ENCODE data around the gene HAUS8.
A peak's percentile ranks its signal among the peaks of the same experiment; 100 is the strongest.
"Not testable (repeated sequence)": the region's sequence is repeated elsewhere in the genome, so short reads cannot be mapped to it uniquely, and the experiment has no call there.

The HAUS8 gene

GRCh38 chr19:17109962-17110598 is 34.8 kb upstream of the HAUS8 start:
- Histone ChIP-seq H3K4me1 (no peaks in the 10 kb centered on the region), H3K36me3 (replicated peaks) (no peaks in the 10 kb centered on the region; the same call in 1 of the 2 replicates), H3K4me3 (no peak overlapping the region), H3K27me3 (ENCODE audit: low read depth) (no peaks in the 10 kb centered on the region), H3K9me3 (no peaks in the 10 kb centered on the region)
- in situ Hi-C loops (cut with MboI; ENCODE audit: low sequenced_read_pairs): no loop called here
- DNase-seq (ENCODE audit: low spot score in 2 of 2): no peak

GRCh38 chr19:17109300-17109699 is 34.0 kb upstream of the HAUS8 start:
- Histone ChIP-seq H3K4me3 (no peak overlapping the region), H3K9me3 (no peaks in the 10 kb centered on the region), H3K27me3 (ENCODE audit: low read depth) (no peaks in the 10 kb centered on the region), H3K36me3 (replicated peaks) (no peaks in the 10 kb centered on the region; the same call in 1 of the 2 replicates), H3K4me1 (no peaks in the 10 kb centered on the region)
- in situ Hi-C loops (cut with MboI; ENCODE audit: low sequenced_read_pairs): no loop called here
- DNase-seq (ENCODE audit: low spot score in 2 of 2): no peak

GRCh38 chr19:17108453-17108784 is 33.2 kb upstream of the HAUS8 start:
- DNase-seq (ENCODE audit: low spot score in 2 of 2): no peak
- Histone ChIP-seq H3K27me3 (ENCODE audit: low read depth) (no peaks in the 10 kb centered on the region), H3K36me3 (replicated peaks) (peaks cover 3% of the 10 kb centered on the region; the same call in 1 of the 2 replicates), H3K9me3 (no peaks in the 10 kb centered on the region), H3K4me1 (no peaks in the 10 kb centered on the region), H3K4me3 (no peak overlapping the region)
- in situ Hi-C loops (cut with MboI; ENCODE audit: low sequenced_read_pairs): no loop called here

GRCh38 chr19:17107546-17108452 is 32.5 kb upstream of the HAUS8 start:
- no peaks in the 10 kb centered on the region for H3K9me3 ChIP-seq
- no peak overlapping the region for H3K4me3 ChIP-seq
- no peaks in the 10 kb centered on the region for H3K27me3 ChIP-seq (ENCODE audit: low read depth)
- no peak for DNase-seq (ENCODE audit: low spot score in 2 of 2)
- in situ Hi-C loops (cut with MboI; ENCODE audit: low sequenced_read_pairs): no loop called here
- H3K36me3 ChIP-seq (replicated peaks): peaks cover 5% of the 10 kb centered on the region; the same call in 1 of the 2 replicates
- H3K4me1 ChIP-seq: no peaks in the 10 kb centered on the region

- H3K4me3 ChIP-seq; DNase-seq (ENCODE audit: low spot score in 2 of 2); H3K9me3 ChIP-seq; H3K4me1 ChIP-seq; H3K27me3 ChIP-seq (ENCODE audit: low read depth); in situ Hi-C loops (cut with MboI; ENCODE audit: low sequenced_read_pairs): not testable (repeated sequence)
- H3K36me3 ChIP-seq (replicated peaks): peaks cover 10% of the 10 kb centered on the region
Observed at GRCh38 chr19:17106964-17107363, 31.7 kb upstream of the HAUS8 start.

GRCh38 chr19:17105556-17105955 is 30.3 kb upstream of the HAUS8 start:
- in situ Hi-C loops (cut with MboI; ENCODE audit: low sequenced_read_pairs): no loop called here
- Histone ChIP-seq H3K9me3 (no peaks in the 10 kb centered on the region), H3K4me1 (no peaks in the 10 kb centered on the region), H3K27me3 (ENCODE audit: low read depth) (no peaks in the 10 kb centered on the region), H3K4me3 (no peak overlapping the region), H3K36me3 (replicated peaks) (peaks cover 15% of the 10 kb centered on the region)
- no peak for DNase-seq (ENCODE audit: low spot score in 2 of 2)

- in situ Hi-C loops (cut with MboI; ENCODE audit: low sequenced_read_pairs): no loop called here
- Histone ChIP-seq H3K9me3 (no peaks in the 10 kb centered on the region), H3K4me3 (no peak overlapping the region), H3K36me3 (replicated peaks) (peaks cover 15% of the 10 kb centered on the region), H3K4me1 (no peaks in the 10 kb centered on the region), H3K27me3 (ENCODE audit: low read depth) (no peaks in the 10 kb centered on the region)
- DNase-seq (ENCODE audit: low spot score in 2 of 2): no peak
Observed at GRCh38 chr19:17104679-17105078, 29.4 kb upstream of the HAUS8 start.

GRCh38 chr19:17103177-17103576 is 27.9 kb upstream of the HAUS8 start:
- H3K9me3 ChIP-seq: no peaks in the 10 kb centered on the region
- no peaks in the 10 kb centered on the region for H3K4me1 ChIP-seq
- DNase-seq (ENCODE audit: low spot score in 2 of 2): peak; percentile 18 to 72
- no peak overlapping the region for H3K4me3 ChIP-seq
- H3K36me3 ChIP-seq (replicated peaks): peaks cover 15% of the 10 kb centered on the region
- no peaks in the 10 kb centered on the region for H3K27me3 ChIP-seq (ENCODE audit: low read depth)
- in situ Hi-C loops (cut with MboI; ENCODE audit: low sequenced_read_pairs): no loop called here

GRCh38 chr19:17101686-17102628 is 26.7 kb upstream of the HAUS8 start:
- H3K9me3 ChIP-seq: no peaks in the 10 kb centered on the region
- H3K4me3 ChIP-seq: no peak overlapping the region
- in situ Hi-C loops (cut with MboI; ENCODE audit: low sequenced_read_pairs): no loop called here
- no peaks in the 10 kb centered on the region for H3K27me3 ChIP-seq (ENCODE audit: low read depth)
- H3K36me3 ChIP-seq (replicated peaks): peaks cover 15% of the 10 kb centered on the region
- H3K4me1 ChIP-seq: peaks cover 8% of the 10 kb centered on the region; the same call in 1 of the 2 replicates
- no peak for DNase-seq (ENCODE audit: low spot score in 2 of 2)

- peaks cover 12% of the 10 kb centered on the region for H3K36me3 ChIP-seq (replicated peaks)
- H3K4me1 ChIP-seq: peaks cover 9% of the 10 kb centered on the region; the same call in 1 of the 2 replicates
- no peak for DNase-seq (ENCODE audit: low spot score in 2 of 2)
- no peak overlapping the region for H3K4me3 ChIP-seq
- no peaks in the 10 kb centered on the region for H3K27me3 ChIP-seq (ENCODE audit: low read depth)
- in situ Hi-C loops (cut with MboI; ENCODE audit: low sequenced_read_pairs): no loop called here
- no peaks in the 10 kb centered on the region for H3K9me3 ChIP-seq
Observed at GRCh38 chr19:17098326-17098725, 23.1 kb upstream of the HAUS8 start.

GRCh38 chr19:17097593-17098126 is 22.4 kb upstream of the HAUS8 start:
- Histone ChIP-seq H3K4me3 (no peak overlapping the region), H3K4me1 (peaks cover 9% of the 10 kb centered on the region; the same call in 1 of the 2 replicates), H3K9me3 (no peaks in the 10 kb centered on the region), H3K27me3 (ENCODE audit: low read depth) (no peaks in the 10 kb centered on the region), H3K36me3 (replicated peaks) (peaks cover 11% of the 10 kb centered on the region)
- DNase-seq (ENCODE audit: low spot score in 2 of 2): peak; percentile 16 to 24
- in situ Hi-C loops (cut with MboI; ENCODE audit: low sequenced_read_pairs): no loop called here

GRCh38 chr19:17095141-17095919 is 20.1 kb upstream of the HAUS8 start:
- no peak overlapping the region for H3K4me3 ChIP-seq
- in situ Hi-C loops (cut with MboI; ENCODE audit: low sequenced_read_pairs): no loop called here
- H3K4me1 ChIP-seq: peaks cover 9% of the 10 kb centered on the region; the same call in 1 of the 2 replicates
- no peaks in the 10 kb centered on the region for H3K27me3 ChIP-seq (ENCODE audit: low read depth)
- H3K36me3 ChIP-seq (replicated peaks): no peaks in the 10 kb centered on the region
- no peak for DNase-seq (ENCODE audit: low spot score in 2 of 2)
- no peaks in the 10 kb centered on the region for H3K9me3 ChIP-seq

- H3K36me3 ChIP-seq (replicated peaks); DNase-seq (ENCODE audit: low spot score in 2 of 2); H3K4me1 ChIP-seq; H3K27me3 ChIP-seq (ENCODE audit: low read depth); H3K9me3 ChIP-seq; H3K4me3 ChIP-seq; in situ Hi-C loops (cut with MboI; ENCODE audit: low sequenced_read_pairs): not testable (repeated sequence)
Observed at GRCh38 chr19:17094694-17095093, 19.4 kb upstream of the HAUS8 start.

Data from HAP-1 (cell line).